ENCODE measurements around the gene MRPS9.

GRCh38 chr2:105071379-105071778 lies 33.5 kb downstream of the MRPS9 start:
- TF ChIP-seq CTCF (IDR thresholded peaks at IDR 0.05 in 4 of 5, conservative IDR thresholded peaks at IDR 0.05 in 1 of 5) = no peak
- TF ChIP-seq POLR2A (IDR thresholded peaks at IDR 0.05) = no peak

All from gastrocnemius medialis (tissue), 4 donors.